Astrocyte of the spinal cord (primary cell): ENCODE measurements around the gene ZNF423.

ENCODE experiments used
- DNase-seq: peaks from one replicate; pipeline ENCODE4 v3.0.0; 2011; ENCODE audit warnings: low read depth, low spot score
- H3K4me3 ChIP-seq: 2 replicates; pipeline ENCODE4 v1.5.1; 2011; ENCODE audit warnings: low read depth, mild to moderate bottlenecking, low read length, moderate library complexity
- in situ Hi-C: cut with HindIII; loops from 2 replicates; pipeline ENCODE4 v1.10.0; 2017; ENCODE audit warnings: low sequenced_read_pairs
- TF ChIP-seq, protein P1 (sequence below): IDR thresholded peaks from 2 replicates; pipeline ENCODE4 v1.5.1; 2012; ENCODE audit warnings: low read depth, mild to moderate bottlenecking, low read length, inconsistent platforms

Gene ZNF423

DNA sequence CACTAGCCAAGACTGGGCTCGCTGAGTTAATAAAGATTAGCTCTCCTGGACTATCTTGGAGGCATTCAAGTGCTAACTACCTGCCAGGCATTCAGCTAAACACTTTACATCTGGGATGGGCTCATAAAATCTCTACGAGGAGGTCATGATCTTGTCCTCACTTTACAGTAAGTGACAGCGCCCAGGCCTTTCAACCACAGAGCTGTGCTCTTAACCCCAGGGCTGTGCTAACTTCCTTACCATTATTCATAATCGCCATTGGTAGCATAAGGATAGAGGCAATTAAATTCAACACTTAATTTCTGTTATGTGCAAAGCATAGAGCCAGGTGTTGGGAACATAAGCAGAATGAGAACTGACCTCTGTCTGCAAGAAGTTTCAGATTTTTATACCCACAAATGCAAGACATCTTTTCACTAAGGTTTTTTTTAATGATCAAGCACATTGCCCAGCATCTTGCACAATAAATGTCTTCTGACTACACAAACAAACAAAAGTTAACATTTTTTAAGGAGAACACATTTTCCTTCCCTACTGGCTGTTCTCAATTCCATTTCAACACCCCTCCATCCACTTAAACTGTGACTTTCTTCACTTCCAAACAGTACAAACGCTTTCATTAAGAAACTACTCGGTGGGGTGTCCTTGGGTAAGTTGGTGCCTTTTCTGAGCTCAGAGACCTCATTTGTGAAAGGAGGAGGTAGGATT is 310.0 kb downstream of the ZNF423 start:
- in situ Hi-C loops: no loop called here
- no peak overlapping the region for H3K4me3 ChIP-seq
- DNase-seq: no peak
- TF ChIP-seq, protein P1, sequence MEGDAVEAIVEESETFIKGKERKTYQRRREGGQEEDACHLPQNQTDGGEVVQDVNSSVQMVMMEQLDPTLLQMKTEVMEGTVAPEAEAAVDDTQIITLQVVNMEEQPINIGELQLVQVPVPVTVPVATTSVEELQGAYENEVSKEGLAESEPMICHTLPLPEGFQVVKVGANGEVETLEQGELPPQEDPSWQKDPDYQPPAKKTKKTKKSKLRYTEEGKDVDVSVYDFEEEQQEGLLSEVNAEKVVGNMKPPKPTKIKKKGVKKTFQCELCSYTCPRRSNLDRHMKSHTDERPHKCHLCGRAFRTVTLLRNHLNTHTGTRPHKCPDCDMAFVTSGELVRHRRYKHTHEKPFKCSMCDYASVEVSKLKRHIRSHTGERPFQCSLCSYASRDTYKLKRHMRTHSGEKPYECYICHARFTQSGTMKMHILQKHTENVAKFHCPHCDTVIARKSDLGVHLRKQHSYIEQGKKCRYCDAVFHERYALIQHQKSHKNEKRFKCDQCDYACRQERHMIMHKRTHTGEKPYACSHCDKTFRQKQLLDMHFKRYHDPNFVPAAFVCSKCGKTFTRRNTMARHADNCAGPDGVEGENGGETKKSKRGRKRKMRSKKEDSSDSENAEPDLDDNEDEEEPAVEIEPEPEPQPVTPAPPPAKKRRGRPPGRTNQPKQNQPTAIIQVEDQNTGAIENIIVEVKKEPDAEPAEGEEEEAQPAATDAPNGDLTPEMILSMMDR: no peak

DNA sequence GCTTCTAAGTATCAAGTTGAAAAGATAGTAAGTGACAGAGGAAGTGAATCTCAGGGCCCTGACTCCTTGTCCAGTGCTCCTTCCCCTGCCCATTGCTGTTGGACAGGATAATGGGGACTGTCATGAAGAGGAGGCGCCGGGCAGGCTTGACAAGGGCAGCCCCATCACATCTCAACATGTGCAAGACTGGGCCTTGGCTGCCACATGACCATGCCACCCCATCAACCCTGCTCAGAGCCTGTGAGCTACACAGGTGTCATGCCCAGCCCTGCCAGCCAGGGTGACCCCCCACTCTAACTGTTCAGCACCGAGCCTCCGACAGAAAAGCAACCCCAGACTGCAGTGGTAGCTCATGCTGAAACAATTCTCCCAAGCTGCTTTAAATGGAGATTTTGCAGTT is 310.7 kb downstream of the ZNF423 start:
- no peak overlapping the region for H3K4me3 ChIP-seq
- DNase-seq: no peak
- TF ChIP-seq, protein P1: no peak
- in situ Hi-C loops: no loop called here

DNA sequence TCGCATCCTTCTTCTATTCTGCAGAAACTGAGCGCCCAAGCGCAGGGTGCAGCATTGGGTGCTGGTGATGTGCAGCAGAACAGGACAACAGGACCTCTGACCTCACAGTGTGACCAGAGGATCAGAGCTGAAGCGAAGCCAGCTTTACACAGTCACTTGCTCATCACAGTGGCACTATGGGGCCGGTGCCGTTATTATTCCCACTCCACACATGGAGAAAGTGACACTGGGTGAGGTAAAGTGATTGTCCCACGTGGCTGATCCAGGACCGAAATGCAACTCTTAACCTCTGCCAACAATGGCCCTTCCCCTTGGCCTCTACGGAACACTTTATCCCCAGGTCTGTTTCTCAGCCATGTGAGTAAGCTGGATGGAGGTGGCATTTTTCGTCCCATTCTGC is 311.1 kb downstream of the ZNF423 start:
- no peak for DNase-seq
- in situ Hi-C loops: no loop called here
- TF ChIP-seq, protein P1: no peak
- H3K4me3 ChIP-seq: no peak overlapping the region

DNA sequence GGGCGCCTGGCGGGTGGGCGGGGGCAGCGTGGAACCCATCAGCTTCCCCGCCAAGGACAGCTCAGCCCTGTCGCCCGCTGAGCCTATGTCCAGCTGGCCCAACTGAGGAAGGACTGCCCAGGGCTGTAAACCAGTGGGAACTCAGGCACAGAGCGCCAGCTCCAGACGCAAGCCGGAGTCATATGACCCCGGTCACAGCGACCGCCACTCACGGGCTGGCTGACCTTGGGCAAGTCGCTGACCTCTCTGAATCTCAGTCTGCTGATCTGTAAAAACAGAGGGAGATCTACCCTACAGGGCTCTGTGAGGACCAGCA is 312.3 kb downstream of the ZNF423 start:
- in situ Hi-C loops: no loop called here
- H3K4me3 ChIP-seq: no peak overlapping the region
- TF ChIP-seq, protein P1: no peak
- no peak for DNase-seq

DNA sequence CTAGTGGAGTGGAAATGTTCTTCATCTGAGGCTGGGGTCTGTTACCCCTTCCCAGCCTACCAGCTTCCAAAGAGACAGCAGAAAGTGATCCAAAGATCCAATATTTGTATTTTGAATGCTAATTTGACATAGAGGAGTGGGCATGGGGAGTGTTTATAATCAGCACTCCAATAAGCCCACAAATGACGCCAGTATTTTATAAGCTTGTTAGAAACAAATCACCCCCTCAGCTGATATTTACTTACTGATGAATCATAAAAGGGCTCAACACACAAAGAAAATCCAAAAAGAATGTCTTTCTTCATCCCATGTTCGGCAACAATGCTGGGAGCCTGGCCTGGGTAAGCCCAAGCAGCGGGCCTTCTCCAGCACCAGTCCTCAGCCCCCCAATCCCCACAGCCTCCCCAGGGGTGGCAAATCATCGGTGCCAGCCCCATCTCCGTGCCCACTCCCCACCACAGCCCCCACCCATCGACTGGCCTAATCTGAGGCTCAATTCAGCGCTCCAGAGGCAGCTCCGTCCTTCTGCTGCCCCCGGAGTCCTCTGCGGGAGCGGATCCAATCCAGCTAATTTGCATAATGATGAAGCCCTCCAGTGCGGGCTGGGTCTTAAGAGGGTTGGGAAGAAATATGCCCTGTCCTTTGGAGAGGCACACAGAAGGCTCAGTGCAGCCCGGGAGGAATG is 312.8 kb downstream of the ZNF423 start:
- DNase-seq: no peak
- in situ Hi-C loops: no loop called here
- TF ChIP-seq, protein P1: no peak
- H3K4me3 ChIP-seq: no peak overlapping the region

DNA sequence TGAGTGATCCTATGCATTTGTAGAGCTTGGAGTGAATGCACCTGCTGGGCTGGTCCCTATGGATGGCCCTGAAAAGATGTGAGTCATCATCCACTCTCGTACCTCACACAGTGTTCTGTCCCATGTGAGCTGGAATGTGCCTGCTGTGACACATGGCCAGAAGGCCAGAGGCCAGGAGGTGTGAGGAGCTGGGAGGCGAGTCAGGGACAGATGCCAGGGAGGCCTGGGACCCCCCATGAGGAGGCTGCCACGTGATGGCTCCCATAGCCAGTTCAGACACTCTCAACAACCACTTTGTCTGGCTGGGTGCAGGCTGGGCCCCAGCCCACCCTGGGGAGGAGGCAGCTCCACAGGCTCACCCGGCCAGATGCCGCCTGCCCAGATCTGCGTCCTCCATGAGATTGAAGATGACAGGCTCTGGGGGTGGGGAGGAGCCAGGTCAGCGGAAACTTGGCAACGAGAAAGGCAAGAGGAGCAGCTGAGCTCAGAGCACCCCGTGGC is 313.5 kb downstream of the ZNF423 start:
- TF ChIP-seq, protein P1: no peak
- peak; percentile 37 for DNase-seq
- no peak overlapping the region for H3K4me3 ChIP-seq
- in situ Hi-C loops: no loop called here
